ENCODE measurements around the gene PCDH8.

DNA sequence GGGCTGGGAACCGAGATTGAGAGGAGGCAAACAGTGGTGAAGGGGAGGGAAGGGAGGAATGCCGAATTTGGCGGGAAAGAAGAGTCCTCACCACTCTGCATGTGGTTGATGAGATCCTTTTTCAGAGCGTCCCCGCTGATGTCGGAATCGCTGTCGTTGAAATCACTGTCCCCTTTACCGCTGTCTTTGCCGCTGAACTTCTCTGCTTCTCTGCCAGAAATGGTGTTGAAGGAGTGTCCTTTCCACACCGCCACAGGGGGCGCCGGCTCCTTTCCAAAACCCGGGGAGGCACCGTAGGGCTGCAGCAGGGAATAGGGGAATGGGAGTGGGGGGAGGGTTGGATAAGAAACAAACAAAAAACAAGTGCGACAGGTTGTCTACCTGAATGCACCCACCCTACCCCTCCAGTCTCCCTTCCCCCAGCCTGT is 3.1 kb downstream of the PCDH8 start:
- TF ChIP-seq, protein P1, sequence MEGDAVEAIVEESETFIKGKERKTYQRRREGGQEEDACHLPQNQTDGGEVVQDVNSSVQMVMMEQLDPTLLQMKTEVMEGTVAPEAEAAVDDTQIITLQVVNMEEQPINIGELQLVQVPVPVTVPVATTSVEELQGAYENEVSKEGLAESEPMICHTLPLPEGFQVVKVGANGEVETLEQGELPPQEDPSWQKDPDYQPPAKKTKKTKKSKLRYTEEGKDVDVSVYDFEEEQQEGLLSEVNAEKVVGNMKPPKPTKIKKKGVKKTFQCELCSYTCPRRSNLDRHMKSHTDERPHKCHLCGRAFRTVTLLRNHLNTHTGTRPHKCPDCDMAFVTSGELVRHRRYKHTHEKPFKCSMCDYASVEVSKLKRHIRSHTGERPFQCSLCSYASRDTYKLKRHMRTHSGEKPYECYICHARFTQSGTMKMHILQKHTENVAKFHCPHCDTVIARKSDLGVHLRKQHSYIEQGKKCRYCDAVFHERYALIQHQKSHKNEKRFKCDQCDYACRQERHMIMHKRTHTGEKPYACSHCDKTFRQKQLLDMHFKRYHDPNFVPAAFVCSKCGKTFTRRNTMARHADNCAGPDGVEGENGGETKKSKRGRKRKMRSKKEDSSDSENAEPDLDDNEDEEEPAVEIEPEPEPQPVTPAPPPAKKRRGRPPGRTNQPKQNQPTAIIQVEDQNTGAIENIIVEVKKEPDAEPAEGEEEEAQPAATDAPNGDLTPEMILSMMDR (conservative IDR thresholded peaks at IDR 0.05; ENCODE audit: low read depth, low read length) = peak; percentile 41
- TF ChIP-seq EZH2 (IDR thresholded peaks at IDR 0.05; ENCODE audit: borderline replicate concordance, low read depth, low read length, poor library complexity, severe bottlenecking) = no peak

Data from A673 (cell line).